Activated gamma-delta T cell (primary cell): ENCODE measurements around the gene OR5L2.
"Not testable (repeated sequence)": the region's sequence is repeated elsewhere in the genome, so short reads cannot be mapped to it uniquely, and the experiment has no call there.

Experiments
- DNase-seq: peaks from one replicate; lab custom pipeline; 2025; lab: John Stamatoyannopoulos, UW
- total RNA-seq, 2 donors: gene quantifications; one replicate each; lab custom pipeline; 2026; lab: John Stamatoyannopoulos, UW

Gene OR5L2
- 0 reads per million in 2 donors for total RNA-seq

- no peak for DNase-seq
Observed at GRCh38 chr11:55826919-55827318, at the start of gene OR5L2. Gene OR5L2, plus strand, starts transcription at chr11:55827219. Its CDS starts 0 bp downstream, at chr11:55827219.

- DNase-seq = no peak
Observed at GRCh38 chr11:55791606-55792005, 35.4 kb upstream of the OR5L2 start.

- DNase-seq = no peak
Observed at GRCh38 chr11:55793321-55793720, 33.7 kb upstream of the OR5L2 start.

GRCh38 chr11:55795256-55795655 is 31.8 kb upstream of the OR5L2 start, which contains the start of gene OR5D14:
Gene OR5D14, plus strand, starts transcription at chr11:55795556. Its CDS starts 0 bp downstream, at chr11:55795556.
- DNase-seq = no peak

GRCh38 chr11:55806248-55806647 is 20.8 kb upstream of the OR5L2 start:
- DNase-seq = no peak

GRCh38 chr11:55811067-55811466 is 16.0 kb upstream of the OR5L2 start, which contains the start of gene OR5L1:
Gene OR5L1, plus strand, starts transcription at chr11:55811367. Its CDS starts 100 bp downstream, at chr11:55811467.
- DNase-seq = no peak

GRCh38 chr11:55819330-55819729 is 7.7 kb upstream of the OR5L2 start, which contains the start of gene OR5D18:
Gene OR5D18, plus strand, starts transcription at chr11:55819630. Its CDS starts 0 bp downstream, at chr11:55819630.
- DNase-seq = no peak

GRCh38 chr11:55838452-55838851 is 11.4 kb downstream of the OR5L2 start, which contains the start of gene OR5D16:
Gene OR5D16, plus strand, starts transcription at chr11:55838752. Its CDS starts 0 bp downstream, at chr11:55838752.
- no peak for DNase-seq

- no peak for DNase-seq
Observed at GRCh38 chr11:55847453-55847852, 20.4 kb downstream of the OR5L2 start.

- no peak for DNase-seq
Observed at GRCh38 chr11:55849037-55849436, 22.0 kb downstream of the OR5L2 start.

GRCh38 chr11:55852141-55852540 is 25.1 kb downstream of the OR5L2 start:
- no peak for DNase-seq

GRCh38 chr11:55854704-55855103 is 27.7 kb downstream of the OR5L2 start:
- DNase-seq = no peak

GRCh38 chr11:55867354-55867753 is 40.3 kb downstream of the OR5L2 start:
- DNase-seq = not testable (repeated sequence)

- peak; percentile 3 for DNase-seq
Observed at GRCh38 chr11:55872731-55873130, 45.7 kb downstream of the OR5L2 start.

- not testable (repeated sequence) for DNase-seq
Observed at GRCh38 chr11:55873146-55873545, 46.1 kb downstream of the OR5L2 start.
